ENCODE data around the gene RAB7B. TPM values are rescaled to one million over a fixed set of nuclear protein-coding genes. Genes with fewer than 3 reads are reported as not detected.

The RAB7B gene
- 0.91 to 1.6 TPM (median 1.1 TPM) in 5 replicates for total RNA-seq (2022; extraction: Qiagen RNA extraction)

GRCh38 chr1:206002871-206003801, at the start of gene RAB7B:
RAB7B (minus strand) TSS chr1:206003395; CDS start chr1:205994135, 9,260 bp downstream.

GRCh38 chr1:206023695-206024094, 20.5 kb upstream of the RAB7B start, which contains the start of gene CTSE:
CTSE (minus strand) TSS chr1:206023895; CDS start chr1:206023791, 104 bp downstream.

GRCh38 chr1:205943245-205943644, 60.0 kb downstream of the RAB7B start, which contains the start of gene SLC26A9:
SLC26A9 (minus strand) TSS chr1:205943456; CDS start chr1:205935820, 7,636 bp downstream.

Other genes with a start within 250 kb of the RAB7B start
- 9.9 to 12.6 TPM (median 11.0 TPM) in 5 replicates for gene RAB29, start 227.9 kb downstream of the RAB7B start, total RNA-seq (2022; extraction: Qiagen RNA extraction)
- gene SLC41A1, start 190.2 kb downstream of the RAB7B start, total RNA-seq (2022; extraction: Qiagen RNA extraction): 19.0 to 27.2 TPM (median 19.7 TPM) in 5 replicates
- gene PM20D1, start 153.3 kb downstream of the RAB7B start, total RNA-seq (2022; extraction: Qiagen RNA extraction): not detected in 5 replicates
- 0.08 to 0.16 TPM (median 0.14 TPM) in 5 replicates for gene SLC26A9, start 59.9 kb downstream of the RAB7B start, total RNA-seq (2022; extraction: Qiagen RNA extraction)
- 0.05 to 0.14 TPM (median 0.06 TPM) in 4 of 5 replicates, not detected in the other for gene CTSE, start 20.5 kb upstream of the RAB7B start, total RNA-seq (2022; extraction: Qiagen RNA extraction)
- not detected in 5 replicates for gene RHEX, start 49.8 kb upstream of the RAB7B start, total RNA-seq (2022; extraction: Qiagen RNA extraction)
- gene AVPR1B, start 114.0 kb upstream of the RAB7B start, total RNA-seq (2022; extraction: Qiagen RNA extraction): not detected in 5 replicates
- 9.9 to 10.3 TPM (median 10.2 TPM) in 5 replicates for gene FAM72A, start 199.4 kb upstream of the RAB7B start, total RNA-seq (2022; extraction: Qiagen RNA extraction)
- gene SRGAP2, start 200.1 kb upstream of the RAB7B start, total RNA-seq (2022; extraction: Qiagen RNA extraction): 25.2 to 30.9 TPM (median 29.9 TPM) in 5 replicates